Motor neuron (in vitro differentiated cells): ENCODE results near the gene DEDD. TPM values are rescaled to one million over a fixed set of nuclear protein-coding genes. Genes with fewer than 3 reads are reported as not detected.

Source experiments
- ATAC-seq, 8 experiments: fragments of 200-7000 bp; cut with Tn5 transposase; replicated peaks in 6 of 8; 2 replicates each; pipeline ENCODE4 v1.8.0; 2021; ENCODE audit warnings: mild to moderate bottlenecking in 8 of 8, moderate library complexity in 8 of 8
- H3K27ac ChIP-seq, 2 donors: fragments of 250-450 bp; sonication (Bioruptor Pico); 2 replicates each; pipeline ENCODE4 v1.9.0; 2021; ENCODE audit warnings: antibody characterized with exemption in 2 of 2, mild to moderate bottlenecking in 2 of 2, moderate library complexity in 1 of 2
- H3K4me1 ChIP-seq, 2 donors: fragments of 250-450 bp; sonication (Bioruptor Pico); replicated peaks in 1 of 2; 2 replicates each; pipeline ENCODE4 v1.6.1; 2021; ENCODE audit warnings: antibody characterized with exemption in 2 of 2, mild to moderate bottlenecking in 2 of 2, moderate library complexity in 1 of 2
- H3K4me3 ChIP-seq, 5 donors: fragments of 250-450 bp; sonication (Bioruptor Pico); 2 replicates each; pipeline ENCODE4 v1.9.0; 2021; ENCODE audit warnings: antibody characterized with exemption in 5 of 5, mild to moderate bottlenecking in 5 of 5, moderate library complexity in 4 of 5
- WGBS, 10 experiments: fragments of 450-650 bp; shearing (Covaris generic); methylation state at CpG; one replicate each; pipeline ENCODE4 v1.0.0; 2022; 5-methylcytosine and 5-hydroxymethylcytosine counted together
- in situ Hi-C, 9 experiments: fragments of 400-800 bp; cut with MboI; loops; one replicate each; pipeline ENCODE4 v1.15.0; 2021; ENCODE audit warnings: low sequenced_read_pairs in 9 of 9, low pct_unique_long_range_greater_than_20kb in 2 of 9; ENCODE audit not compliant: unreplicated experiment in 9 of 9
- total RNA-seq, 8 experiments: library from RNA; unstranded; fragments of 300-600 nt; gene quantifications; 2 replicates each; pipeline versions ENCODE4 v1.2.3 to v1.2.4, GENCODE V29; 2022

Gene DEDD
- total RNA-seq, 8 experiments from 2014 or later: 12.6 to 34.4 (median 23.0) TPM

GRCh38 chr1:161096530-161096929 is 35.9 kb downstream of the DEDD start:
- Histone ChIP-seq H3K27ac (no peak overlapping the region), H3K4me3 (no peak overlapping the region), H3K4me1 (peaks cover 2 to 9% of the 10 kb centered on the region in 2 donors)
- ATAC-seq: peak in 3 of 8 experiments; percentile 28 to 76 (median 62)
- in situ Hi-C loops: loop anchor here in 1 of 9 experiments (25.0 kb wide), 1 partner anchor 109 kb away; no protein-coding TSS in a partner anchor
- 0 to 100% (median 68%) methylated on average over 1 of the region's 1 CpG; no CpG with 5 or more reads in 2 of the 10 experiments for WGBS, 10 experiments

- Histone ChIP-seq H3K4me1 (peaks cover 2 to 9% of the 10 kb centered on the region in 2 donors), H3K27ac (no peak overlapping the region), H3K4me3 (no peak overlapping the region)
- 80 to 100% (median 100%) methylated on average over 1 to 2 of the region's 2 CpGs; no CpG with 5 or more reads in 2 of the 10 experiments for WGBS, 10 experiments
- in situ Hi-C loops: loop anchor here in 1 of 9 experiments (25.0 kb wide), 1 partner anchor 109 kb away; no protein-coding TSS in a partner anchor
- no peak for ATAC-seq
These were observed 36.5 kb downstream of the DEDD start for GRCh38 chr1:161096015-161096414.

GRCh38 chr1:161095230-161095629 is 37.2 kb downstream of the DEDD start:
- 90 to 100% (median 95%) methylated on average over 1 to 6 of the region's 6 CpGs for WGBS, 10 experiments
- in situ Hi-C loops: loop anchor here in 1 of 9 experiments (25.0 kb wide), 1 partner anchor 108 kb away; no protein-coding TSS in a partner anchor
- Histone ChIP-seq H3K27ac (no peak overlapping the region), H3K4me3 (no peak overlapping the region), H3K4me1 (peaks cover 2 to 9% of the 10 kb centered on the region in 2 donors)
- no peak for ATAC-seq

GRCh38 chr1:161094481-161094880 is 38.0 kb downstream of the DEDD start:
- H3K4me3 ChIP-seq: no peak overlapping the region
- H3K4me1 ChIP-seq: peaks cover 2 to 9% of the 10 kb centered on the region in 2 donors
- ATAC-seq: no peak
- in situ Hi-C loops: loop anchor here in 1 of 9 experiments (25.0 kb wide), 1 partner anchor 107 kb away; no protein-coding TSS in a partner anchor
- H3K27ac ChIP-seq: no peak overlapping the region
- 73 to 100% (median 91%) methylated on average over 1 to 14 of the region's 14 CpGs for WGBS, 10 experiments

- WGBS, 10 experiments: 72 to 100% (median 79%) methylated on average over 1 to 3 of the region's 3 CpGs; no CpG with 5 or more reads in 7 of the 10 experiments
- in situ Hi-C loops: loop anchor here in 1 of 9 experiments (25.0 kb wide), 1 partner anchor 105 kb away; no protein-coding TSS in a partner anchor
These were observed 39.8 kb downstream of the DEDD start for GRCh38 chr1:161092621-161093028.

GRCh38 chr1:161091796-161092507 is 40.5 kb downstream of the DEDD start:
- in situ Hi-C loops: loop anchor here in 1 of 9 experiments (25.0 kb wide), 1 partner anchor 105 kb away; no protein-coding TSS in a partner anchor
- H3K4me3 ChIP-seq: no peak overlapping the region
- H3K4me1 ChIP-seq: no peaks in the 10 kb centered on the region
- H3K27ac ChIP-seq: no peak overlapping the region
- WGBS, 10 experiments: 66 to 100% (median 93%) methylated on average over 1 to 7 of the region's 7 CpGs; no CpG with 5 or more reads in 3 of the 10 experiments
- ATAC-seq: no peak

More at GRCh38 chr1:161092621-161093028, 39.8 kb downstream of the DEDD start:
- Histone ChIP-seq H3K4me1 (peaks cover 2 to 5% of the 10 kb centered on the region in 2 donors), H3K4me3 (no peak overlapping the region), H3K27ac (no peak overlapping the region)
- no peak for ATAC-seq

- WGBS, 10 experiments: 76 to 96% (median 83%) methylated on average over 1 to 5 of the region's 5 CpGs; no CpG with 5 or more reads in 4 of the 10 experiments
- Histone ChIP-seq H3K27ac (no peak overlapping the region), H3K4me3 (no peak overlapping the region), H3K4me1 (no peaks in the 10 kb centered on the region)
- ATAC-seq: no peak
- in situ Hi-C loops: loop anchor here in 1 of 9 experiments (25.0 kb wide), 1 partner anchor 104 kb away; no protein-coding TSS in a partner anchor
These were observed 41.4 kb downstream of the DEDD start for GRCh38 chr1:161091093-161091492.

GRCh38 chr1:161090617-161091016 is 41.9 kb downstream of the DEDD start:
- no peaks in the 10 kb centered on the region for H3K4me1 ChIP-seq
- no peak overlapping the region for H3K27ac ChIP-seq
- no peak overlapping the region for H3K4me3 ChIP-seq
- no peak for ATAC-seq
- WGBS, 10 experiments: 60 to 100% (median 83%) methylated on average over 1 to 3 of the region's 3 CpGs; no CpG with 5 or more reads in 1 of the 10 experiments
- in situ Hi-C loops: loop anchor here in 1 of 9 experiments (25.0 kb wide), 1 partner anchor 103 kb away; no protein-coding TSS in a partner anchor

- Histone ChIP-seq H3K27ac (no peak overlapping the region), H3K4me1 (no peaks in the 10 kb centered on the region), H3K4me3 (no peak overlapping the region)
- no peak for ATAC-seq
- WGBS, 10 experiments: 83 to 100% (median 97%) methylated on average over 1 to 5 of the region's 5 CpGs; no CpG with 5 or more reads in 2 of the 10 experiments
- in situ Hi-C loops: loop anchor here in 1 of 9 experiments (25.0 kb wide), 1 partner anchor 103 kb away; no protein-coding TSS in a partner anchor
These were observed 42.5 kb downstream of the DEDD start for GRCh38 chr1:161089938-161090337.

GRCh38 chr1:161089251-161089924 is 43.1 kb downstream of the DEDD start, which contains the start of gene NECTIN4:
NECTIN4 (minus strand) TSS chr1:161089558; CDS start chr1:161089296, 262 bp downstream.
- H3K4me3 ChIP-seq: no peak within 1 kb of the TSS
- no peak for ATAC-seq
- in situ Hi-C loops: loop anchor here in 1 of 9 experiments (25.0 kb wide), 1 partner anchor 102 kb away; no protein-coding TSS in a partner anchor
- H3K27ac ChIP-seq: no peak within 1 kb of the TSS
- H3K4me1 ChIP-seq: peaks cover 0 to 3% of the 10 kb centered on the region in 2 donors
- WGBS, 10 experiments: 60 to 100% (median 75%) methylated on average over 1 to 13 of the region's 22 CpGs; no CpG with 5 or more reads in 5 of the 10 experiments

- Histone ChIP-seq H3K4me3 (no peak overlapping the region), H3K27ac (no peak overlapping the region), H3K4me1 (peaks cover 2 to 11% of the 10 kb centered on the region in 2 donors)
- WGBS, 10 experiments: 60 to 75% (median 69%) methylated on average over 1 to 2 of the region's 3 CpGs; no CpG with 5 or more reads in 6 of the 10 experiments
- in situ Hi-C loops: loop anchor here in 1 of 9 experiments (25.0 kb wide), 1 partner anchor 101 kb away; no protein-coding TSS in a partner anchor
- peak in 1 of 8 experiments; percentile 28 for ATAC-seq
These were observed 43.8 kb downstream of the DEDD start for GRCh38 chr1:161088587-161089110.

GRCh38 chr1:161086457-161086856 is 46.0 kb downstream of the DEDD start:
- WGBS, 10 experiments: 0 to 40% (median 10%) methylated on average over 1 to 2 of the region's 4 CpGs; no CpG with 5 or more reads in 6 of the 10 experiments
- no peak overlapping the region for H3K4me3 ChIP-seq
- H3K4me1 ChIP-seq: peaks cover 5 to 19% of the 10 kb centered on the region in 2 donors
- no peak overlapping the region for H3K27ac ChIP-seq
- peak in 3 of 8 experiments; percentile 6 to 49 (median 9) for ATAC-seq
- in situ Hi-C loops: loop anchor here in 1 of 9 experiments (25.0 kb wide), 1 partner anchor 99 kb away; no protein-coding TSS in a partner anchor
